H9 (cell line): ENCODE results near the gene TK2. TPM values are rescaled to one million over a fixed set of nuclear protein-coding genes. Genes with fewer than 3 reads are reported as not detected.

Source experiments
- DNase-seq: peaks from one replicate; pipeline ENCODE4 v3.0.0-alpha.2; 2017
- H2AFZ ChIP-seq: one replicate; pipeline ENCODE4 v1.6.1; 2013; ENCODE audit warnings: mild to moderate bottlenecking, low read length, control low read depth, moderate library complexity
- H2AK5ac ChIP-seq: 2 replicates; pipeline ENCODE4 v1.6.1; 2013; ENCODE audit warnings: low read length, control low read depth, mixed read lengths; ENCODE audit not compliant: insufficient read length
- H2BK120ac ChIP-seq: one replicate; pipeline ENCODE4 v1.6.1; 2013; ENCODE audit warnings: low read depth, mild to moderate bottlenecking, low read length, control low read depth, inconsistent platforms; ENCODE audit not compliant: poor library complexity, severe bottlenecking
- H2BK12ac ChIP-seq: 2 replicates; pipeline ENCODE4 v1.6.1; 2013; ENCODE audit warnings: low read length, control low read depth, mixed read lengths, low read depth; ENCODE audit not compliant: insufficient read length
- H2BK15ac ChIP-seq: 2 replicates; pipeline ENCODE4 v1.6.1; 2013; ENCODE audit warnings: low read depth, low read length, control low read depth
- H2BK20ac ChIP-seq: one replicate; pipeline ENCODE4 v1.6.1; 2013; ENCODE audit warnings: low read depth, mild to moderate bottlenecking, low read length, control low read depth, inconsistent platforms; ENCODE audit not compliant: poor library complexity, severe bottlenecking
- H2BK5ac ChIP-seq: 2 replicates; pipeline ENCODE4 v1.6.1; 2013; ENCODE audit warnings: low read length, control low read depth, mixed read lengths; ENCODE audit not compliant: insufficient read length
- H3K14ac ChIP-seq: 2 replicates; pipeline ENCODE4 v1.6.1; 2013; ENCODE audit warnings: low read length, control low read depth; ENCODE audit not compliant: insufficient read depth
- H3K18ac ChIP-seq: 2 replicates; pipeline ENCODE4 v1.6.1; 2013; ENCODE audit warnings: low read depth, mild to moderate bottlenecking, mixed read lengths, low read length, control low read depth; ENCODE audit not compliant: insufficient read length
- H3K23ac ChIP-seq: 2 replicates; pipeline ENCODE4 v1.6.1; 2013; ENCODE audit warnings: low read length, control low read depth, mixed read lengths, low read depth; ENCODE audit not compliant: insufficient read length
- H3K23me2 ChIP-seq: 2 replicates; pipeline ENCODE4 v1.6.1; 2013; ENCODE audit warnings: low read depth, mild to moderate bottlenecking, mixed read lengths, low read length, control low read depth; ENCODE audit not compliant: insufficient read length, poor library complexity, severe bottlenecking
- H3K27ac ChIP-seq: 2 replicates; pipeline ENCODE4 v1.5.1; 2013; ENCODE audit warnings: low read length, control low read depth, mixed read lengths, low read depth; ENCODE audit not compliant: insufficient read length
- H3K27me3 ChIP-seq: 2 replicates; pipeline ENCODE4 v1.6.1; 2013; ENCODE audit warnings: low read length, control low read depth, inconsistent platforms; ENCODE audit not compliant: insufficient read depth
- H3K4ac ChIP-seq: 2 replicates; pipeline ENCODE4 v1.6.1; 2013; ENCODE audit warnings: low read depth, mild to moderate bottlenecking, control low read depth, inconsistent platforms, low read length, moderate library complexity
- H3K4me1 ChIP-seq: 2 replicates; pipeline ENCODE4 v1.6.1; 2013; ENCODE audit warnings: low read length, control low read depth, inconsistent platforms; ENCODE audit not compliant: insufficient read depth
- H3K4me2 ChIP-seq: 2 replicates; pipeline ENCODE4 v1.6.1; 2013; ENCODE audit warnings: low read length, control low read depth, mixed read lengths; ENCODE audit not compliant: insufficient read length, insufficient read depth
- H3K56ac ChIP-seq: 2 replicates; pipeline ENCODE4 v1.6.1; 2013; ENCODE audit warnings: low read depth, mild to moderate bottlenecking, mixed read lengths, low read length, control low read depth; ENCODE audit not compliant: insufficient read length
- H3K79me1 ChIP-seq: 2 replicates; pipeline ENCODE4 v1.6.1; 2013; ENCODE audit warnings: low read depth, mild to moderate bottlenecking, moderate library complexity, low read length, control low read depth, inconsistent platforms; ENCODE audit not compliant: insufficient read depth, poor library complexity, severe bottlenecking
- H3K79me2 ChIP-seq: 2 replicates; pipeline ENCODE4 v1.6.1; 2013; ENCODE audit warnings: low read length, control low read depth, inconsistent platforms; ENCODE audit not compliant: insufficient read depth
- H3K9ac ChIP-seq: 2 replicates; pipeline ENCODE4 v1.6.1; 2013; ENCODE audit warnings: low read length, control low read depth, mixed read lengths; ENCODE audit not compliant: insufficient read length; ENCODE audit errors: extremely low read depth
- H3K9me3 ChIP-seq: one replicate; pipeline ENCODE4 v1.6.1; 2013; ENCODE audit warnings: low read depth, low read length, inconsistent platforms; ENCODE audit not compliant: control insufficient read depth
- H3T11ph ChIP-seq: one replicate; pipeline ENCODE4 v1.6.1; 2013; ENCODE audit warnings: mild to moderate bottlenecking, low read length, control low read depth, inconsistent platforms
- H4K20me1 ChIP-seq: one replicate; pipeline ENCODE4 v1.6.1; 2013; ENCODE audit not compliant: control insufficient read depth, insufficient read length, insufficient read depth
- H4K5ac ChIP-seq: 2 replicates; pipeline ENCODE4 v1.6.1; 2013; ENCODE audit warnings: low read depth, mild to moderate bottlenecking, mixed read lengths, low read length, control low read depth; ENCODE audit not compliant: insufficient read length
- H4K8ac ChIP-seq: replicated peaks from 2 replicates; pipeline ENCODE4 v1.6.1; 2013; ENCODE audit warnings: low read length, control low read depth, mixed read lengths, low read depth; ENCODE audit not compliant: insufficient read length
- H4K91ac ChIP-seq: 2 replicates; pipeline ENCODE4 v1.6.1; 2013; ENCODE audit warnings: low read depth, mild to moderate bottlenecking, moderate library complexity, mixed read lengths, low read length, control low read depth; ENCODE audit not compliant: insufficient read length
- H3K27ac Mint-ChIP-seq, 3 experiments: 2 replicates in 2 of 3; 3 replicates in 1 of 3; pipeline ENCODE4 v1.8.0; 2020 to 2021; ENCODE audit warnings: mixed read lengths in 3 of 3, mild to moderate bottlenecking in 1 of 3, moderate library complexity in 1 of 3
- H3K27me3 Mint-ChIP-seq: 2 replicates; pipeline ENCODE4 v1.8.0; 2021; ENCODE audit warnings: low read depth, mild to moderate bottlenecking, moderate library complexity, mixed read lengths
- H3K36me3 Mint-ChIP-seq, 3 experiments: 2 replicates in 2 of 3; 3 replicates in 1 of 3; pipeline ENCODE4 v1.8.0; 2020 to 2021; ENCODE audit warnings: low read depth in 3 of 3, mixed read lengths in 3 of 3; ENCODE audit not compliant: insufficient read depth in 1 of 3
- H3K4me1 Mint-ChIP-seq, 2 experiments: 2 replicates each; pipeline ENCODE4 v1.8.0; 2020; ENCODE audit warnings: mixed read lengths in 2 of 2
- H3K4me3 Mint-ChIP-seq, 2 experiments: 2 replicates in 1 of 2; 3 replicates in 1 of 2; pipeline ENCODE4 v1.8.0; 2020 to 2021; ENCODE audit warnings: mild to moderate bottlenecking in 2 of 2, mixed read lengths in 2 of 2, moderate library complexity in 1 of 2
- H3K9me3 Mint-ChIP-seq, 2 experiments: 2 replicates in 1 of 2; 3 replicates in 1 of 2; pipeline ENCODE4 v1.8.0; 2020; ENCODE audit warnings: mild to moderate bottlenecking in 2 of 2, mixed read lengths in 2 of 2, moderate library complexity in 1 of 2
- WGBS: extraction: QIAGEN DNeasy Blood & Tissue Kit; methylation state at CpG from one replicate; pipeline ENCODE4 v1.1.7; 2013; ENCODE audit warnings: missing lambda C conversion rate, low lambda C conversion rate, mixed read lengths; ENCODE audit not compliant: insufficient read length; ENCODE audit errors: extremely low coverage; 5-methylcytosine and 5-hydroxymethylcytosine counted together
- total RNA-seq: library from RNA; stranded (reverse); gene quantifications from 2 replicates; pipeline ENCODE4 v1.2.1, GENCODE V29; 2021
- TF ChIP-seq, protein P1 (sequence below): fragments of 200-600 bp; sonication (generic); conservative IDR thresholded peaks from 3 replicates; pipeline ENCODE4 v1.8.0; 2021; ENCODE audit warnings: antibody characterized with exemption, mild to moderate bottlenecking

TK2 gene
- total RNA-seq, 1 experiment from 2014 or later, result 5.2 TPM

DNA sequence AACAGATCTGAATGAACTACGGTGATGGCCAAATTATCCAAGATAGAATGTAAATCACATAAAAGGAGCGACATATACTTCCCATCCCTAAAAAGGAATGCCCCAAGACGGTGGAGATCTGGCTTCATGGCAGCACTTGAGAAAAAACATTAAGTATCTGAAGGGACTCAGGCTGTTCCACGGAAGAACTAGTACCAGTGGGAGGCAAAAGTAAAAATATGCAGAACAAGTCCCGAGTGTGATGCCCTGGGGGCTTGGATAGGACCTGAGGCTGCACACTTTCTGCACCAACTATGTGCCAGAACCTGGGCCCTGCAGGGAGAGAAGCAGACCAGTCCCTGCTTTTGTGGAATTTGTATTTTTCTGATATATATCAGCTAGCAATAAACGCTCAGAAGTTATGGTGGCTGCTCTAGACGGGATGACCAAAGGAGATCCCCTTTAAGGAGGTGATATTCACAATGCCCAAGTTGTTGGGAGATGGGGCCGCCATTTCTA is 1.9 kb upstream of the TK2 start:
- Histone ChIP-seq H3K14ac (peak overlapping the region; percentile 95), H2BK15ac (no peak overlapping the region), H3T11ph (no peak overlapping the region), H2BK12ac (no peak overlapping the region), H3K23ac (no peak overlapping the region), H3K18ac (peak overlapping the region; percentile 96), H3K4ac (no peak overlapping the region), H4K8ac (peak overlapping the region; percentile 52), H4K91ac (no peak overlapping the region), H3K27ac (no peak overlapping the region), H2BK120ac (no peak overlapping the region), H3K4me2 (peak overlapping the region; percentile 69), H2BK5ac (no peak overlapping the region), H4K20me1 (no peaks in the 10 kb centered on the region), H3K79me1 (no peaks in the 10 kb centered on the region), H3K23me2 (peaks cover 12% of the 10 kb centered on the region), H3K4me1 (no peaks in the 10 kb centered on the region), H3K9ac (peak overlapping the region; percentile 59), H3K9me3 (no peaks in the 10 kb centered on the region), H2BK20ac (no peak overlapping the region), H2AFZ (no peak overlapping the region), H3K79me2 (no peaks in the 10 kb centered on the region), H4K5ac (no peak overlapping the region), H2AK5ac (no peak overlapping the region), H3K27me3 (no peaks in the 10 kb centered on the region; the same call in 1 of the 2 replicates), H3K56ac (no peak overlapping the region)
- Mint-ChIP-seq H3K36me3 (peaks cover 2 to 13% (median 4%) of the 10 kb centered on the region in 3 experiments; a peak in 5 of 7 replicates), H3K4me3 (peak overlapping the region; percentile 66 to 70), H3K9me3 (peaks cover 3 to 5% of the 10 kb centered on the region in 2 experiments; a peak in 2 of 5 replicates), H3K4me1 (peaks cover 13 to 19% of the 10 kb centered on the region in 2 experiments), H3K27me3 (peaks cover 19% of the 10 kb centered on the region), H3K27ac (no peak overlapping the region; a peak in 1 of 7 replicates)
- no peak for DNase-seq
- TF ChIP-seq, protein P1, sequence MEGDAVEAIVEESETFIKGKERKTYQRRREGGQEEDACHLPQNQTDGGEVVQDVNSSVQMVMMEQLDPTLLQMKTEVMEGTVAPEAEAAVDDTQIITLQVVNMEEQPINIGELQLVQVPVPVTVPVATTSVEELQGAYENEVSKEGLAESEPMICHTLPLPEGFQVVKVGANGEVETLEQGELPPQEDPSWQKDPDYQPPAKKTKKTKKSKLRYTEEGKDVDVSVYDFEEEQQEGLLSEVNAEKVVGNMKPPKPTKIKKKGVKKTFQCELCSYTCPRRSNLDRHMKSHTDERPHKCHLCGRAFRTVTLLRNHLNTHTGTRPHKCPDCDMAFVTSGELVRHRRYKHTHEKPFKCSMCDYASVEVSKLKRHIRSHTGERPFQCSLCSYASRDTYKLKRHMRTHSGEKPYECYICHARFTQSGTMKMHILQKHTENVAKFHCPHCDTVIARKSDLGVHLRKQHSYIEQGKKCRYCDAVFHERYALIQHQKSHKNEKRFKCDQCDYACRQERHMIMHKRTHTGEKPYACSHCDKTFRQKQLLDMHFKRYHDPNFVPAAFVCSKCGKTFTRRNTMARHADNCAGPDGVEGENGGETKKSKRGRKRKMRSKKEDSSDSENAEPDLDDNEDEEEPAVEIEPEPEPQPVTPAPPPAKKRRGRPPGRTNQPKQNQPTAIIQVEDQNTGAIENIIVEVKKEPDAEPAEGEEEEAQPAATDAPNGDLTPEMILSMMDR, result no peak
- WGBS, result no CpG with 5 or more reads among the region's 8 CpGs
